ENCODE results near the gene DBF4B.

Gene DBF4B

GRCh38 chr17:44757918-44758413 is 49.5 kb downstream of the DBF4B start:
- TF ChIP-seq ZFX (IDR thresholded peaks at IDR 0.05; ENCODE audit: borderline replicate concordance) (no peak), CTCF (IDR thresholded peaks at IDR 0.05) (no peak)
- no peak overlapping the region for H3K27ac ChIP-seq

GRCh38 chr17:44758414-44759085 is 50.1 kb downstream of the DBF4B start, which contains the start of gene ADAM11:
TSS of gene ADAM11 (plus strand) at chr17:44758988. CDS start at chr17:44759200, 212 bp downstream.
- TF ChIP-seq ZFX (IDR thresholded peaks at IDR 0.05; ENCODE audit: borderline replicate concordance) (no peak), CTCF (IDR thresholded peaks at IDR 0.05) (no peak)
- H3K27ac ChIP-seq: no peak within 1 kb of the TSS

- TF ChIP-seq ZFX (IDR thresholded peaks at IDR 0.05; ENCODE audit: borderline replicate concordance) (no peak), CTCF (IDR thresholded peaks at IDR 0.05) (0 out of 2 replicates have a peak, but pooled peaks have one; percentile 18)
- H3K27ac ChIP-seq: no peak overlapping the region
Observed at GRCh38 chr17:44759086-44759915, 50.8 kb downstream of the DBF4B start.

GRCh38 chr17:44759916-44760243 is 51.4 kb downstream of the DBF4B start:
- TF ChIP-seq ZFX (IDR thresholded peaks at IDR 0.05; ENCODE audit: borderline replicate concordance): no peak
- TF ChIP-seq CTCF (IDR thresholded peaks at IDR 0.05): no peak
- no peak overlapping the region for H3K27ac ChIP-seq

GRCh38 chr17:44760474-44761308 is 52.2 kb downstream of the DBF4B start:
- TF ChIP-seq ZFX (IDR thresholded peaks at IDR 0.05; ENCODE audit: borderline replicate concordance): no peak
- no peak for TF ChIP-seq CTCF (IDR thresholded peaks at IDR 0.05)
- no peak overlapping the region for H3K27ac ChIP-seq

- TF ChIP-seq ZFX (IDR thresholded peaks at IDR 0.05; ENCODE audit: borderline replicate concordance) (no peak), CTCF (IDR thresholded peaks at IDR 0.05) (no peak)
- H3K27ac ChIP-seq: no peak overlapping the region
Observed at GRCh38 chr17:44761932-44762810, 53.7 kb downstream of the DBF4B start.

All from 22Rv1 (cell line).